ENCODE measurements around the gene PORCN.

The PORCN gene

DNA sequence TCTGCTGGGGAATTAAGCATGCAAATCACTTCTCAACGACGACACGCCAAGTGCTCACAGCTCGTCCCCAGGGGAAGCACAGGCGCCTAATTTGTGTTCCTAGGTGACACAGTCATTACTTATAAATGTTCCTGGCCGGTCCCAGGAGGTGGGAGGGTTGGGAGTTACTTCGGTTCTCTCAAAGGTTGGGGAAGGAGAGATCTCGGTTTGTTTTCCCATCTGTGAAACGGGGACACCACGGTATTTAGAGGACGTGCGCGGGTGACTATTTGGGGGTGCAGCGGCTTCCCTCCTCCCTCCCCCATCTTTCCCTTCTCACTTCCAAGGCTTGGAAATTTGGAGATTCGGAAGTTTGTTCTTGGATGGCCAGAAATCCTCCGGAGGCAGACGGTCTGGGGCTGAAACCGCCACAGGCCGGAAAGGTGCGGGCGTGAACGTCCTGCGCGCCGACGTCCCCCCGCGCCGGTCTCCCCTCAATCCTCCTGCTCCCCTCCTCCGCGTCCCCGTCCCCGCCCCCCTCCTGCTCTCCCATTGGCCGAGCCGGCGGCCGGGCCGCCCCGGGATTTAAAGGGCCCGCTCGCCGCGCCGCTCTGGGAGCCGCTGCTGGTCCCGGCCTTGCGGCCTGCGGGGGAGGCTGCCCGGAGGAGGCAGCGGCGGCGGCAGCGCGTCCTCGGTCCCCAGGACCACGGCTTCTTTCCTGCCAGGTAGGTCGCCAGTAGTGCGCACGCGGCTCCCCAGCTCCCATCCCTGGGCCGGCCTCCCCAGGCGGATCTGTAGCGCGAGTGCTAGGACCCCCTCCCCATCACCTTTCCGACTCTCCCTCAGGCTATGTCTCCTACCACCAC, at the start of gene PORCN:
Gene PORCN (plus strand): TSS at position 593 of the 845 bp plus-strand sequence. CDS start 829 bp downstream, outside the sequence.
- DNase-seq (ENCODE audit: low spot score): peak; percentile 76

DNA sequence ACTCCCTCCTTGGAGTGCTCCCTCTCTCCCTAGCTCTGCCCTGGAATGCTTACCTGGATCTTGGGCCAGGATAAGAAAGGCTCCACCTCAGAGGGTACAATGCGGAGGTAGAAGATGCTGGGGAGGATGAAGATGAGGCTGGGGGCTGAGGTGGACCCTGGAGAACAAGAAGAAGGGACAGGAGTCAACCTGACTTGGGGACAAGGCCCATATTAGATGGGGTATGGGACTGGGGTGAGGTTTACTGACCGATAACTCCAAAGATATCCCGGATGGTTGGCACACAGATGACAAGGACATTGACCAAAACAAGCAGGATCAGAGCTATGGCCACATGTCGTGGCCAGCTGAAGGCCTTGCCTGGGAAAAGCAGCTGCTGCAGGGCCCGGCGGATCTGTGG, 49.3 kb upstream of the PORCN start:
- no peak for DNase-seq (ENCODE audit: low spot score)

DNA sequence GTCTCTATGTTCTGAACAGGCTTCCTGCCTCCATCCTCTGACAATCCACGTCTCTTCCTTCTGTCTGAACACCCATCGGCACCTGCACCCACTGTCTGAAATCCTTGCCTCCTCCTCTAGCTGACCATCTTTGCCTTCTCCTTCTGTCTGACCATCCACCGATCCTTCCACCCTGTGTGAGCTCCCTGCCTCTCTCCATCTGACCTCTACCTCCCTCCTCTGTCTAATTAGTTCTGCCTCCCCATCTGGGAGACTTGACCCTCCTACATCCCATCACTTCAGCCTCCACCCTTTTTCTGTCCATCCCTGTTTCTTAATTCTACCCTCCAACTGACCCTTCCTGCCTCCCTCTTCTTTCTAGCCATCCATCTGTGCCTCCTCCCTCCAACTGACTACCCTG, 48.8 kb upstream of the PORCN start:
- DNase-seq (ENCODE audit: low spot score): no peak

DNA sequence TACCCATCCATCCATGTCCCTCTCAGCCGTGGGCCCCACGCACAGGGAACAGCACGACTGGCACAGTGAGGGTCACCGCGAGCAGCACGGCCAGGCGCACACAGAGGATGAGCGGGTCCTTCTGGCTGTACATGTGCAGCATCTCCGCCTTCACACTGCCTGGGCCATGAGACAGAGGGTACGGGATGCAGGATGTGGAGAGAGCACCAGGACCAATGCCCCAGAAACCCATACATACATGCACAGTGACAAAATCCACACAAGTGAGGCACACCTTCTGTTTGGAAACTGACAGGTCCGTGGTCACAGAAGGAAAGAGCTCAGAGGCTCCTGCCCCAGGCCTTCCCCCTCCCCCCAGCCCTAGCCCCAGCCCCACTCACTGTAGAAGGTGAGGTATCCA, 48.2 kb upstream of the PORCN start:
- DNase-seq (ENCODE audit: low spot score): no peak

DNA sequence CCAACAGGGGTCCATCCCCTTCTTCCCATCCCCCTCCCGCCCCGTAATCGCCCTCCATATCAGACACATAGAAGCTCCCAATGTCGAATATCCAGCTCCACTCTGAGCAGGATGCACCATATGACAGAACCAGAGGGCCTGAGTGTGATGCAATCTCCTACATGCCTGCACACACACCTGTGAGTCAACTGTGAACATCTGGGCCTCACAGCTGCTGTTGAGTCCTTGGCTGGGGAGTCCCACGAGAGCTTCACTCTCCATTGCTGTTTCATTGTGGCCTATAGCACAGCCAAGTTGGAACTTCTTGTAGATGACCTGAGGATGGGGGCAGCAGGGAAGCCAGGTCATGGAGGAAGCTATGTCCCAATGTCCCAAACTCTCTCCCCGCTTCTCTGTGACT, 47.0 kb upstream of the PORCN start:
- no peak for DNase-seq (ENCODE audit: low spot score)

DNA sequence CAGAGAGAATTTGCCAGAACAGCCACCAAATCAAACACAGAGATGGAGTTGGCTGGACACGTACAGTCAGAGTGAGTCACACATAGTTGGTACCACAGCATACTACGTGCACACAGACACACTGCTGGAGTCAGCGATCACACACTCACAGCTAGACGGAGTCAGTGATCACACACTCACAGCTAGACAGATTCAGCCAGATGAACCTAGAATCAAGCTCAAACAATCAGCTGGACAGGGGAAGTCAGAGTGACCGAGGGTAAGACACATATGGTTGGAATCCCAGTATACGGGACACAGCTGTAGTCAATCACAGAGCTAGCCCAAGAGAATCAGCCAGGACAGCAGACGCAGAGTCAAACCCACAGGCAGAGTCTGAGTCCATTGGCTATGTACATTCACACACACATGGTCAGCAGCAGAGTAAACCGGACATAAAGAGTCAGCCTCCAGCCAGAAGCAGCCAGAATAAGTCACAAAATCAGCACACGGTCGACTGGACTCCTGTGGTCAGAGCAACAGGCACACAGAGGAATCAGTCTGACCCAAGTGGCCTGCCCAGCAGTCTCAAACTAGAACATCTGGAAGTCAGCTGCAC, 43.4 kb upstream of the PORCN start:
- no peak for DNase-seq (ENCODE audit: low spot score)

DNA sequence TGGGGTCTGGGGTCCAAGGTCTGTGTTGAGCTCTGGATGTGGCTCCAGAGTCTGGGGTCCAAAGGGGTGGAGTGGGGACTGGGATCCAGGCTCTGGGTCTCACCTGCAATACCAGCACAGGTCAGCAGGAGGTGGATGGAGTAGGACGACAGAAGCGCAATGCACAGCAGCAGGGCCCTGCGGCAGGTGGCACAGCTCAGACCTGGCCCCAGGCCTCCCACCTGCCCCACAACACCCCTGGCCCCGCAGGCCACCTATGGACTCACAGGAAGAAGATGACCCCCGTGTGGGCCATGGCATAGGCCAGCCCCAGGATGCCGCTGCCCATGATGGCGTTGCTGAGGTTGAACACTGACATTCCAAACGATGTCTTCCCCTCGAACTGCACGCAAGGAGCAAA, 42.1 kb upstream of the PORCN start:
- no peak for DNase-seq (ENCODE audit: low spot score)

DNA sequence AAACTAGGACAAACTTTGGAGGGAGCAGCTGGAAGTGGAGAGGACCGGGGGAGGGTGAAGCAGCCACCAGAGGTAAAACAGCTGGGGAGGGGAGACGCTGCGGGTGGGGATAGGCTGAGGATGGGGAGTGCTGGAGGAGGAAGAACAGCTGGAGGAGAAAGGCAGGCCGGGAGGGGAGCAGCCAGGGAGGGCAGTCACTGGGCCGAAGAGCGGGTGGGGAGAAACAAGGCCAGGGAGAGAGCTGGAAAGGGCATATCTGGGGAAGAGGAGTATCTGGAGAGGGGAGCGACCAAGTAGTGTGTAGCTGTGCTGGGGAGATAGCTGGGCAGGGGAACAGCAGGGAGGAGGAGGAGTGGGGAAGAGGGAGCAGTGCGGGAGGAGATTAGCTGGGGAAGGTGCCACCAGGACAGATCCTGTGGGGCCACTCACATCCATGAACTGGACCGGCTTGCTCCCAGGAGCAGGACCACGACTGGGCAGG, 41.5 kb upstream of the PORCN start:
- DNase-seq (ENCODE audit: low spot score): no peak

DNA sequence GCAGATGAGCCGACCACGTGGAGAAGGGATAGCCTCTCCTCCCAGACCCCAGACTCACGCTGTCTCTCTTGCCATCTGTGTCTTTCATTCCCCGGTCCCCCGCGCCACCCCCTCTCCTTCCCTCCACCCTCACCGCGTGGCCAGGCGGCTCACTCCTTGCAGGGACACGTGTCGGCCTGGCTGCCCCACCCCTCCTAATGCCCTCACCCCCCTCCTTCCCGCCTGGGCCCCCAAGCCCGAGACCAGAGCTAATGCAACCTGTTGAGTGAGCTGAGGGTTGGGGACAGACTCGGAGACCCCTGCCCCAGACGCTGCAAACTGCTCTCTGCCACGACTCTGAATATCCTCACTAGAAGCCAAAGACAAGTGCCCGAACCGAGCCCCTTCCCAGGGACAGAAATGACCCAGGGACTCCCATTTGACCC, 40.5 kb upstream of the PORCN start:
- DNase-seq (ENCODE audit: low spot score): no peak

DNA sequence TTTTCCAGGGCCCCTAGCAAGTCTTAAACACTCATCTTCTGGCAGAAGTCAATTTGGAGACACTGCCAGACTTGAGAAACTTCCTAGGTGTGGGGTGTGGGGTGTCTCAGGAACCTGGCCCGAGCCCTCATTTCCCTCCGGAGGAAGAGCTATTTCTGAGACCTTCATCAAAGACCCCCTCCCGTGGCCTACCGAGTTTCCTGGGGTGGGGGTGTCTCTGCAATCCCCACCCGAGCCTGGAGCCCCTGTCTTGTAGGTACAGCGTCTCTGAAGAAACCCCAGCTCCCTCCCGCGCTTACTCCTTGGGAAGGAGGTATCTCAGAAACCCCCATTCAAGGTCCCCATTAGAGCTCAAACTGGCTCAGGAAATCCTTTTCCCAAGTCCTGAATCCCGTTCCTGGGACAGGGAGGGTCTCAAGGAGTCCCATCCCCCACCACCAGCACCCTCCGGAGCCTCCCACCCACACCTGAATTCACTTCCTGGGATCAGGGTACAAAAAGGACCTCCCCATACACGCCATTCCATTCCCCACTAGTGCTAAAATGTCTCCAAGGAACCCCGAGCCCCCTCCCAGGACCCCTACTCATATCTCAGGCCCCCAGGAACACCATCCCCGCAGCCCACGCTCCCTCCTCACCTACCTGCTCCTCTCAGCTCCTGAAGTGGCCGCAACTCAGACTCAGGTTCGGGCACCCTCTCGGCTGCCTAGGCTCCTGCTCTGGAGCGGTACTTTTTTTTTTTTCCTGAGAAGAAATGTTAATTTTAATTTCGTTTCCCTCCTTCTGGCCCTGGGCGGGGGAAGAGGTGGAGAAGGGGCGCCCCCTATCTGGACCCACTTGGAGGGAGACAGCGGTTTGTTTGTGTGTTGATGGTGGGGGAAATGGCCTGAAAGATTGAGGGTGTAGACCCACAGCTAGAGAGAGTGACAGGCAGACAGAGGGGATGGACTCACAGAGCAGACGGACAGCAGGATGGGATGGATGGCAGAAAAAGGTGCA, 39.8 kb upstream of the PORCN start:
- no peak for DNase-seq (ENCODE audit: low spot score)

DNA sequence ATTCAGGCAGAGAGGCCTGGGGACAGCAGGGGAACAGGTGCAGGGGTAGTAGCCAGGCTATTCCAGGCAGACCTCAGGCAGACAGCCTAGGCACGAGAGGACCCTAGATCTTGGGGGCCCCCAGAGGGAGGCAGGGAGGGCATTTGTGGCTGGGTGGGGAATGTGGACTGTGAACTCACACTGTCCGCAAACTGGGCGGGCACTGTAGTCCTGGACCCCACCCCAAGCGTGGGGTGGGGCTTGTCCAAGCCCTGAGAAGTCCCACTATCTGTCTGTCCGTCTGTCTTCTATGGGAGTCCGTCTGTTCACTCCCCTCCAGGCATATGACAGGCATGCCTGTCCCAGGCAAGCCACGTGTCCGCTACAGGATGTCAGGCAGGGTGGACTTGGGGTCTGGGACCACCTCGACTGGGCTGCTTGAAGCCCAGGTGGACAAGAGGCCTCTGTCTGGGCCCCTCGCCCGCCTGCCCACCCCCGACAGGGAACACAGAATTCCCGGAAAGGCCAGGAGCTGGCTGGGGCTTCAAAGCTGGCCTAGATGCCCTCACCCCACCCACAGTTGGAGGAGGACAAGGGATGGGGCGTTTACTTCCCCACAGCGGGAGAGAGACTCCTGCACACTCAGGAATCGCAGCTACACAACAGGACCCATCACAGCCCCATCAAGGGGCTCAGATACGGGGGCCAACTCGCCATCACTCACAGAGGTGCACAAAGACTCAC, 38.5 kb upstream of the PORCN start, which contains the start of gene SLC38A5:
Gene SLC38A5 (minus strand): TSS at position 151 of the 723 bp plus-strand sequence. CDS start 2,336 bp downstream, outside the sequence.
- DNase-seq (ENCODE audit: low spot score): no peak

DNA sequence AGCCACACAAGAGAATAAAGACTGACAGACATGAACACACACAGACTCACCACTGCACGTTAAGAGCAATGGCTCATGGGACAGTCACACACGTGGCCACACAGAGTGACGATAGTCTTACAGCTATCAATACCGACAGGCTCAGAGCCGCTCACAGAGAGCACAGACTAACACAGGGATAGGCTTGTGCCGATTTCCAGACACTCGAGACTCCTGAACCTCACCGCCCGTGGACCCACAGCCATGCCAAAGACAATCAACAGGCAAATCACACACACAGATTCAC, 38.0 kb upstream of the PORCN start:
- DNase-seq (ENCODE audit: low spot score): no peak

DNA sequence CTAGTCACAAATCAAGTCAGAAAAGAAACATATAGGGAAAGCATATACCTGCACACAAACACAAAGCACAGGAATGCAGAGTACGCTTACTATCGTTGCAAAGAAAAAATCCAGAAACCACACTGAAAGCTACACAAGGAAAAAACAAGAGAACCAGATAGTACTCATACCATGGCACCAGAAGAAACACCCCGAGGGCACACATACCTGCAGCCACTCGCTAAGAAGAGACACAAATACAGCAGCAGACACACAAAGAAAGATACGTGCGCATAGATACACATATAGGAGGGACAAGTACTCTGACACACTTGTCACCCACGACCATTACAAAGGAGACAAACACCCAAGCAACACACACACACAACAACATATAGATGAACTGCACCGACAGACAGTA, 37.3 kb upstream of the PORCN start:
- DNase-seq (ENCODE audit: low spot score): no peak

DNA sequence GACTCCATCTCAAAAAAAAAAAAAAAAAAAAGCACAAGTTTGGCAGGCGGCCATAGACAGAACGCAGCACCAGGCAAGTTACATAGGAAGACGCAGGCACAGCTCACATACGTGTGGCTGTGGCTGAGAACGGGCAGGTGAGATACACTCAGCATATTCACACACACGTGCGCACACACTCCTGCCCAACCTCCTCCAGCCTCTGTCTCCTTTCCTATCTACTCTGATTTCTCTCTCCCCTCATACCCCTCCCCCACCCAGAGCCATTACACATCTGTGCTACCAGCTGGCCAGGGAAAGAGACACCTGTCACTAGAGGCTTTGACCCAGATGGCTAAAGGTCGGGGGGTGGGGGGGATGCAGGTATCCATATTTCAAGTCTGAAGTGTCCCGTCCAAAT, 36.6 kb upstream of the PORCN start:
- DNase-seq (ENCODE audit: low spot score): no peak

DNA sequence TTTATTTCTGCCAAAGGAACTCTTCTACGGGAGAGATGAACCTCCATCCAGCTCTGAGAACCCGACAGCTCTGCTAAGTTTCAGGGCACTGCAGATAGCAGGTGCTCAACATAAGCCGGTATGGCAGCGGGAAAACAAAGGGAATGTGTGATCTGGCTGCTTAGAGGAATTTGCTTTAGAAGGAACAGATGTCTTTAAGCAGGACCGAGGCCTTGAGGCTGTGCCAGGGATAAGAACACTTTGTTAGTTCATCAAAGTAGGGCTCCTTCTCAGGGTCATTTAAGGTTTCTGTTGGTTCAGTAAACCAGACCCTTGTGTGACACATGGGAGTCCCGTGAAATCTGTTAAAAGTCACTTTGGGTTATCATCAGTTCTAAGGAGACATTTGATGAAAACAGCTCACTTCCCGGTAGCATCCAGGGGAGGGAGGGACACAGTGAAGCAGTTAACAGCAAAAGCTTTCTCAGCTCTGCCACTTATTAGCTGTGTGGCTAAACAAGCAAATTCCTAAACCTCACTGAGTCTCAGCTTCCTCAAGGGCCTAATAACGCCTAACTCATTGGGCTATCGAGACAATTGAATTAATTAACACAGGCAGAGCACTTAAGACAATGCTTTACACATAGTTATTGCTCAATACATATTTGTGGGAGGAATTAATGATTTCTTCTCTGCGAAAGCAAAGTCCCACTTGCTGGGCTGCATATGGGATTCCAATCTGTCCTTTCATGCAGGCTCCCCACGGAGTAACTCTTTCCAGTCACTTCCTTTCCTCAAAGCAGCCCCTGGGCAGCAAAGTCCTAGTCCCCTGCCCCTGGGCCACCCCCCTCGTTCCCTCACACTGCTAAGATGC, 35.7 kb upstream of the PORCN start:
- DNase-seq (ENCODE audit: low spot score): no peak

DNA sequence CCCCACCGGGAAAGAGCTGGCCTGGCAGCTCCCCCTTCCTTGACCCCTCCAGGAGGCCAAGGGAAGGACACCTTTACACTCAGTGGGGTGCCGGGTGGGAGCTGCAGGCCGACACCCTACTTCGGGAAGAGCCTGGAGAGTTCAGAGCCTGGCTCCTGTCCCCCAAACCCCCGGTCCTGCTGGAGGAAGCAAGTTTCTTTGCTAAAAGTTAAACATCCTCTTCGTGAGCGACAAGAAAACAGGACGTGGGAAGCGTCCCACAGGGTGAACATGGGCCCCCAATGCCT, 35.1 kb upstream of the PORCN start:
- DNase-seq (ENCODE audit: low spot score): no peak

DNA sequence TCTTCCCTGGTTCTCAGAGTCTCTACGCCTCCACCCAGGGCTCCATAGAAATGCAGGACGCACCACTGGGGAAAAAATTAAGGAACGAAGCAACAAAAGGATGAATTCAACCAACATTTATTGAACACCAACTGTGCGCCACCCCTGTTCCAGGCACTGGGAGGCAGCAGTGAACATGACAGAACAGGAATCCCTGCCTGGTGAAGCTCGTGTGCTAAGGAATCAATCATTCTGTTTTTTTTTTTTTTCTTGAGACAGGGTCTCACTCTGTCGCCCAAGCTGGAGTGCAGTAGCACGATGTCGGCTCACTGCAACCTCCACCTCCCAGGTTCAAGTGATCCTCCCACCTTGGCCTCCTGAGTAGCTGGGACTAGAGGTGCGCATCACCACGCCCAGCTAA, 34.7 kb upstream of the PORCN start:
- no peak for DNase-seq (ENCODE audit: low spot score)

DNA sequence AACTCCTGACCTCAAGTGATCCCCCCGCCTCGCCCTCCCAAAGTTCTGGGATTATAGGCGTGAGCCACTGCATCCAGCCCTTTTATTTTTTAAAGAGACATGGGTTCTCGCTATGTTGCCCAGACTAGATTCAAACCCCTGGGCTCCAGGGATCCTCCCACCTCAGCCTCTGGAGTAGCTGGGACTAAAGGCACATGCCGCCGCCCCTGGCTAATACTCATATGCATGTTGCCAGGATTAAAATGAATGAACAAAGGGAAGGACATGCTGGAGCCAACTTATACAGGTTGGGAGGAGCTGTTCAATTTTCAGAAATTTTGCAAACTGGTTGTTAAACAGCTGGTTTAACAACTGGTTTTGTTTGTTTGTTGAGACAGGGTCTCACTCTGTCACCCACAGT, 34.2 kb upstream of the PORCN start:
- no peak for DNase-seq (ENCODE audit: low spot score)

DNA sequence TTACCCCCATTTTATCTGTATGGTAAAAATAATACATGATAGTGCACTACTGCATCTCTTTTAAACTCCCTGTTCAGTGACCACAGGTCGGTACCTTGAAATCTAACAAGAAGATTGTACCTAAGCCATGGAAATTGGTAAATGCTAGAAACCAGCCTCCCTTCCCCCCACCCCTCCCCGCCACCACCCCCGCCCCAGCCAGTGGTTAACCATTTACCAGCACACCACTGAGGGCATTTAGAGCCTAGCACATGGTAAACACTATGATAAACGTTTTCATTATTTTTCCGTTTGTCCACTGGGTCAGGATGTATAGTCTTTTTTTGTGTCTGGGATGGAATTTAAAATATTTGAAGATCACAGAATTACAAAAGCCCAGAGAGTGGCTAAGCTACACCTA, 33.5 kb upstream of the PORCN start:
- no peak for DNase-seq (ENCODE audit: low spot score)

DNA sequence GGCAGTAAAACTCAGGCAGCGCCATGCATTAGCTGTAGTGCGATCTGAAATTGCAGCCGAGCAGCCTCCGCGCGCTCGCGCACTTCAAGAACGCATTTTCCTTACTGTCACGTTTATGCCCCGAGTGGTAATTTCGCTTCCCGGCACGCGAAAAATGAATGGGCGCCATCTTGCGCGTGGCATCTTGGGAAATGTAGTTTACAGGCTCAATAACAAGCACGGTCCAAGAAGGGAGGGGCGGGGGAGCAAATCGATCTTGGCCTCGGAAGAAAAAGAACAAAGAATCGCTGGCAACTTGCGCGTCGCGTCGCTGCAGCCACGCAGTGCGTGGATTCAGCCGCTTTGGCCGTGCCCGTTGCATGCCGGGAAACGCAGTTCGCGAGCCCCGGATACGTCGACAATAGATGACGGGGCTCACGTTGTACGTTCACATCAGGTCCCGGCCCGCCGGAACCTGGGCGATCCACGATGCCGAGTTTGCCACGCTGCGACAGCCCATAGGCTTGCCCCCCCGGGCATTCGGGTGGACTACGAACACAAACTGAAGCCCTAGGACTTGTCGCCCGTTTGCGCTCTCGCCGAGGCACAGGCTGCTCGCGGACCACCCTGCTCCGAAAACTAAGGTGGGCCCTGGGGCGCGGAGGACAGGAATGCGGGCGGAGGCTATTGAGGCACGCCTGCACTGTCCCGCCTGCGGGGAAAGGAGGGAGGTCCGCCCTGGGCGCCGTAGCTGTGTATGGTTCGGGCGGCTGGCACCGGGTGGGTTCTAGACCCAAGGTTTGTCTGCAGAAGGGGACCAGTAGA, 32.8 kb upstream of the PORCN start, which contains the start of gene FTSJ1:
Gene FTSJ1 (plus strand): TSS at position 426 of the 804 bp plus-strand sequence. CDS start 1,849 bp downstream, outside the sequence.
- peak; percentile 95 for DNase-seq (ENCODE audit: low spot score)
